Suprapubic skin (tissue), 4 donors: ENCODE results near the gene HEPN1. TPM values are rescaled to one million over a fixed set of nuclear protein-coding genes. Genes with fewer than 3 reads are reported as not detected.
A peak's percentile ranks its signal among the peaks of the same experiment; 100 is the strongest.
"Not testable (repeated sequence)": the region's sequence is repeated elsewhere in the genome, so short reads cannot be mapped to it uniquely, and the experiment has no call there.

Source experiments
- DNase-seq, 2 donors: peaks; one replicate each; pipeline ENCODE4 v3.0.0-alpha.2; 2019; ENCODE audit warnings: low spot score in 2 of 2
- H3K27ac ChIP-seq: fragments of 200-600 bp; sonication (generic); one replicate; pipeline ENCODE4 v1.5.1; 2019
- H3K27me3 ChIP-seq: fragments of 200-600 bp; sonication (generic); one replicate; pipeline ENCODE4 v1.5.1; 2019
- H3K36me3 ChIP-seq: fragments of 200-600 bp; sonication (generic); one replicate; pipeline ENCODE4 v1.5.1; 2019
- H3K4me1 ChIP-seq: fragments of 200-600 bp; sonication (generic); one replicate; pipeline ENCODE4 v1.5.1; 2019
- H3K4me3 ChIP-seq: fragments of 200-600 bp; sonication (generic); one replicate; pipeline ENCODE4 v1.5.1; 2019; ENCODE audit warnings: mild to moderate bottlenecking
- H3K9me3 ChIP-seq: fragments of 200-600 bp; sonication (generic); one replicate; pipeline ENCODE4 v1.5.1; 2019
- EP300 ChIP-seq: sonication (generic); formaldehyde crosslinking; IDR thresholded peaks from one replicate; pipeline ENCODE4 v1.6.1; 2017; ENCODE audit warnings: antibody characterized with exemption
- POLR2A ChIP-seq, 2 donors: fragments of 450-650 bp; IDR thresholded peaks; one replicate each; pipeline ENCODE4 v1.6.1; 2017; ENCODE audit warnings: antibody characterized with exemption in 2 of 2, mild to moderate bottlenecking in 2 of 2, moderate library complexity in 2 of 2
- POLR2AphosphoS5 ChIP-seq, 3 donors: sonication (generic); formaldehyde crosslinking; IDR thresholded peaks; one replicate each; pipeline ENCODE4 v1.6.1; 2017; ENCODE audit warnings: antibody characterized with exemption in 3 of 3
- WGBS: methylation state at CpG from one replicate; pipeline ENCODE4 v1.1.5; 2018; 5-methylcytosine and 5-hydroxymethylcytosine counted together
- total RNA-seq, 4 donors: library from RNA; depleted of rRNA; stranded (reverse); fragments of >200 nt; gene quantifications; one replicate each; pipeline ENCODE4 v1.1.0, GENCODE V29; 2016
- TF ChIP-seq, protein P1 (sequence below), 2 donors: fragments of 200-600 bp in 1 of 2; fragments of 450-650 bp in 1 of 2; sonication (generic) in 1 of 2; IDR thresholded peaks; one replicate each; pipeline ENCODE4 v1.5.1; 2016 to 2019; ENCODE audit warnings: antibody characterized with exemption in 2 of 2, mild to moderate bottlenecking in 1 of 2, moderate library complexity in 1 of 2

HEPN1 gene
- total RNA-seq, 4 donors from 2014 or later, result not detected

DNA sequence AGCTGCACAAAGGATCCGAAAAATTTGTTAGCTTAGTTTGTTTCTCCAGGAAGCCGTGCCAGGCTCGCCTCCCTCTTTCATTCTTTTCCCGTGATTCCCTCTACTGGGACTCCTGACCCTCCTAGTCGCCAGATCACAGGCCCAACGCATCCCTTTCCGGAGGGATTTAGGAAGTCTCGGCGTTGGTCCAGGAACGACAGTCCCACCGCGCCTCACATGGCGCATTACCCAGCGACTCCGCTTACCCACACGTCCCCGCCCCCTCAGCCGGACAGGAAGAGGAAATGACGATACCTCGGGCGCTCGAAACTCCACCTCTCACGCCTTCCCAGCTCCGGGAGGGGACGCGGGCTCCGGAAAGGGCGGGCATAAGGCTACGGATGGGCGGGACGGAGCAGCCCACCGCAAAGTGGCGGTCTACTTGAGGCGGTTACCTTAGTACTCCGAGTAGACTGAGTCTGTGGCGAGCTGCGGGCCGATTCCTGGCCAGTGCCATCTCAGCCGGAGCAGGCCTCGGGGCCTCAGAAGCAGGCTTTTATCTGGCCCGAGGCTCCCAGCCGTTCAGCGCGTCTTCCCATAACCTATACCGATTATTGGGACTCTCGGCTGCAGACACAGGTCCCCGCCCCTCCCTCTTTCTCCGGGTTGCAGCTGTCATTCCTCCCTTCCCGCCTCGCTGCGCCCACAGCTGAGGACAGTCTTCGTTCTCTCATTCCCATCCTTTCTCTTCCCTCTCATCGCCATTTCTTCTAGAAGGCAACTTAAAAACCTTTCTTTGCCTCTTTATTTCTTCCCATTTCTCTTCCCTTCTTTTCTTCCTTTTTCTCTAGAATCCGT, 34.9 kb downstream of the HEPN1 start, which contains the start of gene CCDC15:
Gene CCDC15, plus strand, starts transcription at position 450 of the 837 bp plus-strand sequence. CDS start 531 bp downstream, outside the sequence.
- peak within 1 kb of the TSS; percentile 67 for H3K27ac ChIP-seq
- H3K9me3 ChIP-seq, result no peaks in the 10 kb centered on the region
- DNase-seq, result peak; percentile 98
- under 1% methylated on average over 53 of the region's 54 CpGs for WGBS
- H3K4me3 ChIP-seq, result peak within 1 kb of the TSS; percentile 65
- H3K4me1 ChIP-seq, result peaks cover 17% of the 10 kb centered on the region
- no peaks in the 10 kb centered on the region for H3K27me3 ChIP-seq
- H3K36me3 ChIP-seq, result no peaks in the 10 kb centered on the region
- TF ChIP-seq EP300, result no peak
- TF ChIP-seq, protein P1, sequence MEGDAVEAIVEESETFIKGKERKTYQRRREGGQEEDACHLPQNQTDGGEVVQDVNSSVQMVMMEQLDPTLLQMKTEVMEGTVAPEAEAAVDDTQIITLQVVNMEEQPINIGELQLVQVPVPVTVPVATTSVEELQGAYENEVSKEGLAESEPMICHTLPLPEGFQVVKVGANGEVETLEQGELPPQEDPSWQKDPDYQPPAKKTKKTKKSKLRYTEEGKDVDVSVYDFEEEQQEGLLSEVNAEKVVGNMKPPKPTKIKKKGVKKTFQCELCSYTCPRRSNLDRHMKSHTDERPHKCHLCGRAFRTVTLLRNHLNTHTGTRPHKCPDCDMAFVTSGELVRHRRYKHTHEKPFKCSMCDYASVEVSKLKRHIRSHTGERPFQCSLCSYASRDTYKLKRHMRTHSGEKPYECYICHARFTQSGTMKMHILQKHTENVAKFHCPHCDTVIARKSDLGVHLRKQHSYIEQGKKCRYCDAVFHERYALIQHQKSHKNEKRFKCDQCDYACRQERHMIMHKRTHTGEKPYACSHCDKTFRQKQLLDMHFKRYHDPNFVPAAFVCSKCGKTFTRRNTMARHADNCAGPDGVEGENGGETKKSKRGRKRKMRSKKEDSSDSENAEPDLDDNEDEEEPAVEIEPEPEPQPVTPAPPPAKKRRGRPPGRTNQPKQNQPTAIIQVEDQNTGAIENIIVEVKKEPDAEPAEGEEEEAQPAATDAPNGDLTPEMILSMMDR (IDR thresholded peaks at IDR 0.05), result no peak
- peak in 2 of 3 donors; percentile 45 to 62 for TF ChIP-seq POLR2AphosphoS5 (IDR thresholded peaks at IDR 0.05)
- peak in 1 of 2 donors; percentile 58 for TF ChIP-seq POLR2A (IDR thresholded peaks at IDR 0.05)

DNA sequence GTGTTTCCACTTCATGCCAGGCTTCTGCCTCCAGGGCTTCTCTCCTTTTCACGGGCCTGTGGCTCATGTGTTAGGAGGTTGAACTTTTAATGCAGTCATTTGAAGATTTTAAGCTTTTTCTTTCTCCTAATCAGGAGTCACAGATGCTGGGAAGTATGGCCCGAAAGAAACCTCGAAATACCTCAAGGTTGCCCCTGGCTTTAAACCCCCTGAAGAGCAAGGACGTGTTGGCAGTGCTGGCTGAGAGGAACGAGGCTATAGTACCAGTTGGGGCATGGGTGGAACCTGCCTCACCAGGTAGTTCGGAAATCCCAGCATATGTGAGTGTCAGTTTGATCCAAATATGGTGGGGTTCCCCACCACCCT, 35.5 kb downstream of the HEPN1 start:
- Histone ChIP-seq H3K4me1 (peaks cover 17% of the 10 kb centered on the region), H3K9me3 (no peaks in the 10 kb centered on the region), H3K27me3 (no peaks in the 10 kb centered on the region), H3K27ac (peak overlapping the region; percentile 67), H3K4me3 (peak overlapping the region; percentile 65), H3K36me3 (no peaks in the 10 kb centered on the region)
- WGBS, result 26% methylated on average over 6 of the region's 6 CpGs
- DNase-seq, result no peak
- TF ChIP-seq, protein P1 (IDR thresholded peaks at IDR 0.05), result no peak
- TF ChIP-seq POLR2A (IDR thresholded peaks at IDR 0.05), result no peak
- no peak for TF ChIP-seq POLR2AphosphoS5 (IDR thresholded peaks at IDR 0.05)
- TF ChIP-seq EP300, result no peak

DNA sequence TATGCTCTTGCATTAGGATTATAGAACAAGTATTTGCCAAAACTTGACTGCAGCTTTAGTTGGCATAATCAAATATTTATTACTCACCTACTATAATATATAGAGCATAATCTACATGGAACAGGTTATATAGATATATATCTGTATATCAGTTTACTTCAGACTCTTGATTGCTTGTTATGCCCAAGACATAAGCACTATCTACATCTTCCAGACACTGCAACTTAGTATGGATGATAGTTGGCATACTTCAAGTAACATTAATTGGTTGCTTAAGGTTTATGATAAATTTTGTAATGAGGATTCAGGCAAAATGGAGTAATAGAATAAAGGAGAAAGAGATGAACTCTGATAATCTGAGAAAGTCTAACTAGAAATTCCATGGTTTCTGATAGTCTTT, 36.0 kb downstream of the HEPN1 start:
- DNase-seq, result no peak
- H3K27me3 ChIP-seq, result no peaks in the 10 kb centered on the region
- no peak overlapping the region for H3K27ac ChIP-seq
- H3K4me1 ChIP-seq, result peaks cover 17% of the 10 kb centered on the region
- H3K9me3 ChIP-seq, result no peaks in the 10 kb centered on the region
- H3K36me3 ChIP-seq, result no peaks in the 10 kb centered on the region
- H3K4me3 ChIP-seq, result peak overlapping the region; percentile 65
- no peak for TF ChIP-seq EP300
- TF ChIP-seq POLR2AphosphoS5 (IDR thresholded peaks at IDR 0.05), result no peak
- TF ChIP-seq, protein P1 (IDR thresholded peaks at IDR 0.05), result no peak

DNA sequence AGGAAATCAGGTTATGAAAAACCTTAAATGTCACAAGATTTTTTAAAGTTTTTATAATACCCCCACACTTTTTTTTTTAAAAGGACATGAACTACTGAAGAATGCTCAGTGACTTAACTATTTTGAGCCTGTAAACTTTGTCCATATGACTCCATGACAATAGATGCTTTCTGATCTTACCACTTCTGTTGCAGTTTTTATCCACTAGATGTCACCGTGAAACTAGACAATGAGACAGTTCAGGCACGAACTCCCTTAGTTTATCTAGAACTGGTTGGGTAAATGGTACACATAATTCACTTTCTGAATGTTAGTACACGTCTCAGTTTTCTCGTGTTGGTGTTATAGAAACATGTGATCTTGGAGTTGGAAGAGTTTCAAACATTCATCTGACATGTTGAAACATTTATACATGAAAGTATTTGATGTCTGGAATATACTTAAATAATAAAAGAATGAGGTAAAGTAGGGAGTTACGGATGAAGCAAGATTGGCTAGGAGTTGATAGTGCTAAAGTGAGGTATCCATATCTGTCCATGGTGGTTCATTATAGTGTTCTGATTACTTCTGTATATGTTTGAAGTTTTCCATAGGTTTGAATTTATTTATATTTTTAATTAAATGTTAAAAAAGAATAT, 43.0 kb downstream of the HEPN1 start:
- TF ChIP-seq EP300 (no peak), POLR2A (IDR thresholded peaks at IDR 0.05) (no peak), POLR2AphosphoS5 (IDR thresholded peaks at IDR 0.05) (no peak)
- TF ChIP-seq, protein P1 (IDR thresholded peaks at IDR 0.05), result peak; percentile 44 to 57
- WGBS, result 16% methylated on average over 5 of the region's 5 CpGs
- DNase-seq, result no peak

DNA sequence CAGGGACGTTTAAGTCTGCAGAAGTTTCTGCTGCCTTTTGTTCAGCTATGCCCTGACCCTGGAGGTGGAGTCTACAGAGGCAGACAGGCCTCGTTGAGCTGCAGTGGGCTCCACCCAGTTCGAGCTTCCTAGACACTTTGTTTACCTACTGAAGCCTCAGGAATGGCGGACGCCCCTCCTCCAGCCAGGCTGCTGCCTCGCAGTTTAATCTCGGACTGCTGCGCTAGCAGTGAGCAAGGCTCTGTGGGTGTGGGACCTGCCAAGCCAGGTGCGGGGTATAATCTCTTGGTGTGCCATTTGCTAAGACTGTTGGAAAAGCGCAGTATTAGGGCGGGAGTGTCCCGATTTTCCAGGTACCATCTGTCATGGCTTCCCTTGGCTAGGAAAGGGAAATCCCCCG, 49.1 kb downstream of the HEPN1 start:
- H3K9me3 ChIP-seq, DNase-seq, H3K4me1 ChIP-seq, H3K4me3 ChIP-seq, H3K36me3 ChIP-seq, H3K27ac ChIP-seq, H3K27me3 ChIP-seq: not testable (repeated sequence)
- WGBS, result 86% methylated on average over 8 of the region's 13 CpGs

More for the DNA sequence above, 43.0 kb downstream of the HEPN1 start:
- no peaks in the 10 kb centered on the region for H3K4me1 ChIP-seq
- no peaks in the 10 kb centered on the region for H3K36me3 ChIP-seq
- no peak overlapping the region for H3K4me3 ChIP-seq
- no peaks in the 10 kb centered on the region for H3K9me3 ChIP-seq
- no peaks in the 10 kb centered on the region for H3K27me3 ChIP-seq
- no peak overlapping the region for H3K27ac ChIP-seq

Other genes starting within 250 kb of the HEPN1 start
- 1 to 10 TPM; 6.6 to 8.9 (median 7.7) TPM for gene SIAE, start 245.5 kb upstream of the HEPN1 start, total RNA-seq
- 1 to 10 TPM; 1.1 to 8.1 (median 2.4) TPM for gene SPA17, start 245.3 kb upstream of the HEPN1 start, total RNA-seq
- gene NRGN, start 179.3 kb upstream of the HEPN1 start, total RNA-seq, result 1 to 10 TPM in 1 of 4 donors, under 1 TPM in 1, not detected in 2; 0.65 to 1.3 TPM
- 1 to 10 TPM in 3 of 4 donors, under 1 TPM in 1; 0.60 to 3.3 (median 1.7) TPM for gene VSIG2, start 167.0 kb upstream of the HEPN1 start, total RNA-seq
- gene ESAM, start 157.0 kb upstream of the HEPN1 start, total RNA-seq, result 10 to 100 TPM; 11.0 to 26.5 (median 15.6) TPM
- 10 to 100 TPM in 2 of 4 donors, 1 to 10 TPM in 2; 5.5 to 42.5 (median 11.7) TPM for gene MSANTD2, start 118.8 kb upstream of the HEPN1 start, total RNA-seq
- gene ROBO3, start 53.8 kb upstream of the HEPN1 start, total RNA-seq, result 1 to 10 TPM; 1.9 to 6.8 (median 3.6) TPM
- gene ROBO4, start 21.4 kb upstream of the HEPN1 start, total RNA-seq, result 10 to 100 TPM in 2 of 4 donors, 1 to 10 TPM in 2; 2.5 to 18.7 (median 9.6) TPM
- gene HEPACAM, start 16.8 kb downstream of the HEPN1 start, total RNA-seq, result 1 to 10 TPM in 1 of 4 donors, under 1 TPM in 2, not detected in 1; 0.72 to 1.4 (median 0.89) TPM
- gene CCDC15, start 35.0 kb downstream of the HEPN1 start, total RNA-seq, result 10 to 100 TPM in 1 of 4 donors, 1 to 10 TPM in 3; 2.0 to 11.5 (median 3.8) TPM
- gene SLC37A2, start 144.1 kb downstream of the HEPN1 start, total RNA-seq, result 100 to 1,000 TPM in 3 of 4 donors, 10 to 100 TPM in 1; 67.3 to 189 (median 119) TPM
- gene TMEM218, start 192.4 kb downstream of the HEPN1 start, total RNA-seq, result 10 to 100 TPM in 3 of 4 donors, 1 to 10 TPM in 1; 9.9 to 19.9 (median 14.6) TPM
- 1 to 10 TPM; 1.5 to 8.2 (median 3.6) TPM for gene PKNOX2, start 245.5 kb downstream of the HEPN1 start, total RNA-seq